ENCODE measurements around the gene SLAMF1. TPM values are rescaled to one million over a fixed set of nuclear protein-coding genes. Genes with fewer than 3 reads are reported as not detected.
"Not testable (repeated sequence)": the region's sequence is repeated elsewhere in the genome, so short reads cannot be mapped to it uniquely, and the experiment has no call there.

Gene SLAMF1
- total and polyA plus RNA-seq, 12 donors = 0.17 to 3.8 (median 0.32) TPM; not detected in 4

DNA sequence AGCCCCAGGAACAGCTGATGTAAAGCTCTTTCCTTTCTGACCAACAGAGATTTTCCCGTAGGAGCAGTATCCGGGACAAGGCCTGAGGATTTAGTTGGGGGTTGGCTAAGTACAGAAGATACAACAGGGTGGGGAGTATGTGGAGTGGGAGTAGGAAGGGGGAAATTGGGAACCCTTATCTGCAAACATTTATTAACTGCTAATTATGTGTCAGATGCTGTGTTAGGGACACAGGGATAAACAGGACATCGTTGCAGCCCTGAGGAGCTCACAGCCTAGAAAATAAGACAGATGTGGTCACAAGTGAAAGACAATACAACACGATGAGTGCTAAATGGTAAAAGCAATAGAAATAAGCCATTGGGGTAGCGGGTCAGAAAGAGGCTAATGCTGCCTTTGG is 79.5 kb downstream of the SLAMF1 start:
- 65 to 68% methylated on average over 5 of the region's 5 CpGs for WGBS, 2 donors
- no peak for DNase-seq
- H3K27ac ChIP-seq = peak overlapping the region in 1 of 10 donors; percentile 82
- no peak overlapping the region for H3K4me3 ChIP-seq
- peaks cover 0 to 15% (median 3%) of the 10 kb centered on the region in 11 donors for H3K9me3 ChIP-seq
- peaks cover 0 to 86% (median 0%) of the 10 kb centered on the region in 9 donors for H3K4me1 ChIP-seq
- peaks cover 0 to 18% (median 0%) of the 10 kb centered on the region in 9 donors for H3K36me3 ChIP-seq
- ATAC-seq = no peak
- TF ChIP-seq, protein P1, sequence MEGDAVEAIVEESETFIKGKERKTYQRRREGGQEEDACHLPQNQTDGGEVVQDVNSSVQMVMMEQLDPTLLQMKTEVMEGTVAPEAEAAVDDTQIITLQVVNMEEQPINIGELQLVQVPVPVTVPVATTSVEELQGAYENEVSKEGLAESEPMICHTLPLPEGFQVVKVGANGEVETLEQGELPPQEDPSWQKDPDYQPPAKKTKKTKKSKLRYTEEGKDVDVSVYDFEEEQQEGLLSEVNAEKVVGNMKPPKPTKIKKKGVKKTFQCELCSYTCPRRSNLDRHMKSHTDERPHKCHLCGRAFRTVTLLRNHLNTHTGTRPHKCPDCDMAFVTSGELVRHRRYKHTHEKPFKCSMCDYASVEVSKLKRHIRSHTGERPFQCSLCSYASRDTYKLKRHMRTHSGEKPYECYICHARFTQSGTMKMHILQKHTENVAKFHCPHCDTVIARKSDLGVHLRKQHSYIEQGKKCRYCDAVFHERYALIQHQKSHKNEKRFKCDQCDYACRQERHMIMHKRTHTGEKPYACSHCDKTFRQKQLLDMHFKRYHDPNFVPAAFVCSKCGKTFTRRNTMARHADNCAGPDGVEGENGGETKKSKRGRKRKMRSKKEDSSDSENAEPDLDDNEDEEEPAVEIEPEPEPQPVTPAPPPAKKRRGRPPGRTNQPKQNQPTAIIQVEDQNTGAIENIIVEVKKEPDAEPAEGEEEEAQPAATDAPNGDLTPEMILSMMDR (IDR thresholded peaks at IDR 0.05) = no peak
- no peaks in the 10 kb centered on the region for H3K27me3 ChIP-seq
- intact Hi-C loops (cut with DNase I) = no loop called here

DNA sequence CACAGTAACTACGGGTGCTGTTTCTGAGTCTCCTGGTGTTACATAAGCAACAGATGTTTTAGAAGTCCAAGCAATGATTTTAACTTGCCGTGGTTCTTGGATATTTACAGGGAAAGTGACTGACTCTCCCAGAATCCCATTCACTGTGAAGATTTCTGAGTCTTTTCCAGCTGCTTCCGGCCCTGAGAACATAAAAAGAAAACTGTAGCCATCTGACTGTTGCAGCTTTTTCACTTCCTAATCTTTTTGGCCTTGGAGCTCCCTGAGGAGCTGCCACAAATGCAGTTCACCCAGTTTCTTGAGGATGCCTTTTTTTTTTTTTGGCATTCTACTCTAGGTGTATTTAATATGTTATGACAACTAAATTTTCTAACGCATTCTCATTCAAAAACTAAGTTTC is 81.3 kb downstream of the SLAMF1 start:
- intact Hi-C loops (cut with DNase I) = no loop called here
- Histone ChIP-seq H3K27ac (peak overlapping the region in 3 of 10 donors; percentile 31 to 82 (median 49)), H3K9me3 (peaks cover 0 to 17% (median 3%) of the 10 kb centered on the region in 11 donors), H3K27me3 (no peaks in the 10 kb centered on the region), H3K4me3 (peak overlapping the region in 1 of 10 donors; percentile 1), H3K36me3 (peaks cover 0 to 18% (median 0%) of the 10 kb centered on the region in 9 donors), H3K4me1 (peaks cover 0 to 86% (median 0%) of the 10 kb centered on the region in 9 donors)
- WGBS, 2 donors = 50 to 67% methylated on average over 4 of the region's 4 CpGs
- TF ChIP-seq, protein P1 (IDR thresholded peaks at IDR 0.05) = no peak
- no peak for DNase-seq
- peak in 5 of 8 donors; percentile 14 to 63 (median 38) for ATAC-seq

DNA sequence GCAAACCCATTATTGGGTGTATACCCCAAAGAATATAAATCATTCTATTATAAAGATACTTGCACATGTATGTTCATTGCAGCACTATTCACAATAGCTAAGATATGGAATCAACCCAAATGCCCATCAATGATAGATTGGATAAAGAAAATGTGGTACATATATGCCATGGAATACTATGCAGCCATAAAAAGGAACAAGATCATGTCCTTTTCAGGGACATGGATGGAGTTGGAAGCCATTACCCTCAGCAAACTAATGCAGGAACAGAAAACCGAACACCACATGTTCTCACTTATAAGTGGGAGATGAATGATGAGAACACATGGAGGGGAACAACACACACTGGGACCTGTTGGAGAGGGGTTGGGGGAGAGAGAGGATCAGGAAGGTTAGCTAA is 83.6 kb downstream of the SLAMF1 start:
- not testable (repeated sequence) for ATAC-seq

DNA sequence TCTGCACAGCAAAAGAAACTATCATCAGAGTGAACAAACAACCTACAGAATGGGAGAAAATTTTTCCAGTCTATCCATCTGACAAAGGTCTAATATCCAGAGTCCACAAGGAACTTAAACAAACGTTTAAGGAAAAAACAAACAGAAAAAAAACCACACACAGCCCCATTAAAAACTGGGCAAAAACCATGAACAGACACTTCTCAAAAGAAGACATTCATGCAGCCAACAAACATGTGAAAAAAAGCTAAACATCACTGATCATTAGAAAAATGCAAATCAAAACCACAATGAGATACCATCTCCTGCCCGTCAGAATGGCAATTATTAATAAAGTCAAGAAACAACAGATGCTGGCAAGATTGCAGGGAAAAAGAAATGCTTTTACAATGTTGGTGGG is 84.1 kb downstream of the SLAMF1 start:
- 84 to 88% methylated on average over 2 of the region's 2 CpGs for whole genome bisulfite sequencing, 2 donors

More for the DNA sequence above, 83.6 kb downstream of the SLAMF1 start:
- Histone ChIP-seq H3K9me3 (peaks cover 0 to 17% (median 3%) of the 10 kb centered on the region in 11 donors), H3K4me1 (peaks cover 0 to 81% (median 0%) of the 10 kb centered on the region in 9 donors), H3K36me3 (peaks cover 0 to 18% (median 0%) of the 10 kb centered on the region in 9 donors)
- H3K27ac ChIP-seq; H3K4me3 ChIP-seq; DNase-seq; H3K27me3 ChIP-seq; intact Hi-C loops (cut with DNase I): not testable (repeated sequence)
- WGBS, 2 donors = 64 to 74% methylated on average over 1 of the region's 1 CpG

DNA sequence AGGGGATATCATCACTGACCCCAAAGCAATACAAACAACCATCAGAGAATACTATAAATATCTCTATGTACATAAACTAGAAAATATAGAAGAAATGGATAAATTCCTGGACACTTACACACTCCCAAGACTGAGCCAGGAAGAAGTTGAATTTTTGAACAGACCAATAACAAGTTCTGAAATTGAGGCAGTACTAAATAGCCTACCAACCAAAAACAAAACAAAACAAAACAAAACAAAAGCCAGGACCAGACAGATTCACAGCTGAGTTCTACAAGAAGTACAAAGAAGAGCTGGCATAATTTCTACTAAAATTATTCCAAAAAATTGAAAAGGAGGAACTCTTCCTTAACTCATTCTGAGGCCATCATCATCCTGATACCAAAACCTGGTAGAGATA is 86.0 kb downstream of the SLAMF1 start:
- TF ChIP-seq, protein P1 (IDR thresholded peaks at IDR 0.05) = no peak
- no peak for ATAC-seq
- Histone ChIP-seq H3K9me3 (peaks cover 0 to 17% (median 3%) of the 10 kb centered on the region in 11 donors), H3K27me3 (peaks cover 0 to 26% (median 0%) of the 10 kb centered on the region in 7 donors), H3K4me3 (no peak overlapping the region), H3K27ac (peak overlapping the region in 1 of 10 donors; percentile 70), H3K36me3 (peaks cover 0 to 19% (median 0%) of the 10 kb centered on the region in 9 donors), H3K4me1 (peaks cover 0 to 62% (median 0%) of the 10 kb centered on the region in 9 donors)
- DNase-seq = no peak
- intact Hi-C loops (cut with DNase I) = no loop called here

More for the DNA sequence above, 84.1 kb downstream of the SLAMF1 start:
- H3K27ac ChIP-seq; H3K4me3 ChIP-seq; DNase-seq; H3K27me3 ChIP-seq; intact Hi-C loops (cut with DNase I); ATAC-seq: not testable (repeated sequence)
- Histone ChIP-seq H3K9me3 (peaks cover 0 to 17% (median 3%) of the 10 kb centered on the region in 11 donors), H3K36me3 (peaks cover 0 to 18% (median 0%) of the 10 kb centered on the region in 9 donors), H3K4me1 (peaks cover 0 to 77% (median 0%) of the 10 kb centered on the region in 9 donors)

All from heart right ventricle (tissue), 16 donors.